C4-2B (cell line): ENCODE measurements around the gene TIFAB.

ENCODE experiments used
- ZFX ChIP-seq: fragments of 450-650 bp; IDR thresholded peaks from 2 replicates; pipeline ENCODE4 v1.6.1; 2017
- TF ChIP-seq, protein P1 (sequence below): fragments of 450-650 bp; conservative IDR thresholded peaks from 2 replicates; pipeline ENCODE4 v1.5.1; 2017; ENCODE audit warnings: mild to moderate bottlenecking

DNA sequence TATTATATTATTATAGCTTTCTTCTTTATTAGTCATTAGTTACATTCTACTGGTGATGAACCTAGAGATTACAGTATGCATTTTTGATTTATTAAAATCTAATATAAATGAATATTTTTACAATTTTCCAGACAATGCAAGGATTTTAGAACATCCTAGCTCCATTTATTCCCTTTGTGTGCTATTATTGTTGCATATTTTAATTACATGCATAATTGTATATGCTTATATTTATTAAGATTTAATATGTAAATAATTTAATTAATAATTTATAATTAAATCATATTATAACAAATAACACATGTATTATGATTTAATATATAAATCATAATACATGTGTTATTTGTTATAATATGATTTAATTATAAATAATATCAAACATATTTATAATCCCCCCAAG, 29.7 kb downstream of the TIFAB start:
- TF ChIP-seq, protein P1, sequence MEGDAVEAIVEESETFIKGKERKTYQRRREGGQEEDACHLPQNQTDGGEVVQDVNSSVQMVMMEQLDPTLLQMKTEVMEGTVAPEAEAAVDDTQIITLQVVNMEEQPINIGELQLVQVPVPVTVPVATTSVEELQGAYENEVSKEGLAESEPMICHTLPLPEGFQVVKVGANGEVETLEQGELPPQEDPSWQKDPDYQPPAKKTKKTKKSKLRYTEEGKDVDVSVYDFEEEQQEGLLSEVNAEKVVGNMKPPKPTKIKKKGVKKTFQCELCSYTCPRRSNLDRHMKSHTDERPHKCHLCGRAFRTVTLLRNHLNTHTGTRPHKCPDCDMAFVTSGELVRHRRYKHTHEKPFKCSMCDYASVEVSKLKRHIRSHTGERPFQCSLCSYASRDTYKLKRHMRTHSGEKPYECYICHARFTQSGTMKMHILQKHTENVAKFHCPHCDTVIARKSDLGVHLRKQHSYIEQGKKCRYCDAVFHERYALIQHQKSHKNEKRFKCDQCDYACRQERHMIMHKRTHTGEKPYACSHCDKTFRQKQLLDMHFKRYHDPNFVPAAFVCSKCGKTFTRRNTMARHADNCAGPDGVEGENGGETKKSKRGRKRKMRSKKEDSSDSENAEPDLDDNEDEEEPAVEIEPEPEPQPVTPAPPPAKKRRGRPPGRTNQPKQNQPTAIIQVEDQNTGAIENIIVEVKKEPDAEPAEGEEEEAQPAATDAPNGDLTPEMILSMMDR, result no peak
- no peak for TF ChIP-seq ZFX
